Measurements from ENCODE around the gene APBA2.

- TF ChIP-seq, protein P1, sequence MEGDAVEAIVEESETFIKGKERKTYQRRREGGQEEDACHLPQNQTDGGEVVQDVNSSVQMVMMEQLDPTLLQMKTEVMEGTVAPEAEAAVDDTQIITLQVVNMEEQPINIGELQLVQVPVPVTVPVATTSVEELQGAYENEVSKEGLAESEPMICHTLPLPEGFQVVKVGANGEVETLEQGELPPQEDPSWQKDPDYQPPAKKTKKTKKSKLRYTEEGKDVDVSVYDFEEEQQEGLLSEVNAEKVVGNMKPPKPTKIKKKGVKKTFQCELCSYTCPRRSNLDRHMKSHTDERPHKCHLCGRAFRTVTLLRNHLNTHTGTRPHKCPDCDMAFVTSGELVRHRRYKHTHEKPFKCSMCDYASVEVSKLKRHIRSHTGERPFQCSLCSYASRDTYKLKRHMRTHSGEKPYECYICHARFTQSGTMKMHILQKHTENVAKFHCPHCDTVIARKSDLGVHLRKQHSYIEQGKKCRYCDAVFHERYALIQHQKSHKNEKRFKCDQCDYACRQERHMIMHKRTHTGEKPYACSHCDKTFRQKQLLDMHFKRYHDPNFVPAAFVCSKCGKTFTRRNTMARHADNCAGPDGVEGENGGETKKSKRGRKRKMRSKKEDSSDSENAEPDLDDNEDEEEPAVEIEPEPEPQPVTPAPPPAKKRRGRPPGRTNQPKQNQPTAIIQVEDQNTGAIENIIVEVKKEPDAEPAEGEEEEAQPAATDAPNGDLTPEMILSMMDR (IDR thresholded peaks at IDR 0.05; ENCODE audit: low read length): no peak
- no peak for TF ChIP-seq EZH2 (optimal IDR thresholded peaks at IDR 0.05; ENCODE audit: low read depth, low read length)
These were observed 59.0 kb downstream of the APBA2 start for GRCh38 chr15:28944696-28945300.

All from MM.1S (cell line).